ENCODE results near the gene ITPA.
"Not testable (repeated sequence)": the region's sequence is repeated elsewhere in the genome, so short reads cannot be mapped to it uniquely, and the experiment has no call there.

ITPA gene

DNA sequence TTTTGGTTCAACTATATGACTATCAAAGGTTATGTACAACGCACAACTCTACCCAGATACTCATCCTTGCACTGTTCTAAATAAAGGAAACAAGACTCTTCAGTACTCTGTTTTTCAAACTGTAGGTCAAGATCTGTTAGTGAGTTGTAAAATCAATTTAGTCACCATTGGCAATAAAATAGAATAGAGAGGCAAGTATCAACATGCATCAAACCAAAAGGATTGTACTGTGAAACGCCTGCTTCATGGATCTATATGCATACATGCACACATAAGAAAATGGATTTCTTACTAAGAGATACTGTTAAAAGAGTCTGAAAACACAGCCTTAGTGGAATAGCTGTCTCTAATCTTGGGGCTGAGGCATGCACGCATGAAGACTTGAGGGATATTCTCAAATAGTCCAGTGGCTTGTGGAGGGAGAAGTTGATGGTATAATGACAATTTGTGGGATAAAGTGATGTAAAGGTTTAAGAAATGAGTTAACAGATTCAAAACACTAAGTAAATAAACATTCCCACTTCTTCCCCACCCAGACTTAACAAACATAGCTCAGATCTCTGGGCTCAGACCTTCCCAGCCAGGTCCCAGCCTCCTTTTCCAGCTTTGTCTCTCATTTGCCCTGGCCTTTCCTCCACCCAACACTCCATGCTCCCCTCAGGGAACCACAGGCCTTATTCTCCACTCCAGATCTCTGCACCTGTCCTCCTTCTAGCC is 25.2 kb upstream of the ITPA start:
- DNase-seq (ENCODE audit: low read depth, low spot score) = no peak
- TF ChIP-seq, protein P1, sequence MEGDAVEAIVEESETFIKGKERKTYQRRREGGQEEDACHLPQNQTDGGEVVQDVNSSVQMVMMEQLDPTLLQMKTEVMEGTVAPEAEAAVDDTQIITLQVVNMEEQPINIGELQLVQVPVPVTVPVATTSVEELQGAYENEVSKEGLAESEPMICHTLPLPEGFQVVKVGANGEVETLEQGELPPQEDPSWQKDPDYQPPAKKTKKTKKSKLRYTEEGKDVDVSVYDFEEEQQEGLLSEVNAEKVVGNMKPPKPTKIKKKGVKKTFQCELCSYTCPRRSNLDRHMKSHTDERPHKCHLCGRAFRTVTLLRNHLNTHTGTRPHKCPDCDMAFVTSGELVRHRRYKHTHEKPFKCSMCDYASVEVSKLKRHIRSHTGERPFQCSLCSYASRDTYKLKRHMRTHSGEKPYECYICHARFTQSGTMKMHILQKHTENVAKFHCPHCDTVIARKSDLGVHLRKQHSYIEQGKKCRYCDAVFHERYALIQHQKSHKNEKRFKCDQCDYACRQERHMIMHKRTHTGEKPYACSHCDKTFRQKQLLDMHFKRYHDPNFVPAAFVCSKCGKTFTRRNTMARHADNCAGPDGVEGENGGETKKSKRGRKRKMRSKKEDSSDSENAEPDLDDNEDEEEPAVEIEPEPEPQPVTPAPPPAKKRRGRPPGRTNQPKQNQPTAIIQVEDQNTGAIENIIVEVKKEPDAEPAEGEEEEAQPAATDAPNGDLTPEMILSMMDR (IDR thresholded peaks at IDR 0.05; ENCODE audit: low read depth, low read length) = no peak
- in situ Hi-C loops (cut with HindIII; ENCODE audit: low sequenced_read_pairs) = no loop called here
- no peak overlapping the region for H3K4me3 ChIP-seq (ENCODE audit: low read depth, low read length)

DNA sequence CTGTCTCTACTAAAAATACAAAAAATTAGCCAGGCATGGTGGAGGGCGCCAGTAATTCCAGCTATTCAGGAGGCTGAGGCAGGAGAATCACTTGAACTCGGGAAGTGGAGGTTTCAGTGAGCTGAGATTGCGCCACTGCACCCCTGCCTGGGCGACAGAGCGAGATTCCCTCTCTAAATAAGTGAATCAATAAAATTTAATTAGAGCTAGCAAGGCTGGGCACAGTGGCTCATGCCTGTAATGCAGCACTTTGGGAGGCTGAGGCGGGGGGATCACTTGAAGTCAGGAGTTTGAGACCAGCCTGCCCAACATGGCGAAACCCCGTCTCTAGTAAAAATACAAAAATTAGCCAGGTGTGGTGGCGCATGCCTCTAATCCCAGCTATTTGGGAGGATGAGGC is 21.4 kb upstream of the ITPA start:
- in situ Hi-C loops (cut with HindIII; ENCODE audit: low sequenced_read_pairs); DNase-seq (ENCODE audit: low read depth, low spot score); H3K4me3 ChIP-seq (ENCODE audit: low read depth, low read length): not testable (repeated sequence)

DNA sequence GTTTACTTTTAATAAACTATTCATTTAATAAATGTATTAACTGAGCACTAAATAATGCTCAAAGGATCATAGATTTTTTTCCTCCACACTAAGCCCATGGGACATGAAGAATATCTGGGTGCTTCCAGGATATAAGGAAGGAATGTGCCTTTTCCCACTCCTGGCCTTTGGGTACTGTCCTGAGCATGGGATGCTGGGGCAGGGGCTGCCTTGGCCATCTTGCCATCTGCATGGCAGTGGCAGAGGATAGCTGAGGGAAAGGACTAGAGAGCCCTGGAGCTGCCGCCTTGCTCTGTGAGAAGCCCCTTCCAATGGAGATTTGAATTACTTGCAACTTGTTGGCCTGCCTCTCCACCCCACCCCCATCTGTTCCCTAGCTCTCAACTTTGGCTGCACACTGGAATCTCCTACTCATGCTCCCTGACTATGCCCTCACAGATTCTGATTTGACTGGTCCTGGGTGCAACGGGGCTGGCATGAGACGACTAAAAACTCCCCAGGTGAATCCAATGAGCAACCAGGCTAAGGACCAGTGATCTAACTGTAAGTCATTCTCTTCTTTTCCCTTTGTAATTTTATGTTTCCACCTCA is 20.4 kb upstream of the ITPA start:
- TF ChIP-seq, protein P1 (IDR thresholded peaks at IDR 0.05; ENCODE audit: low read depth, low read length) = no peak
- DNase-seq (ENCODE audit: low read depth, low spot score) = no peak
- H3K4me3 ChIP-seq (ENCODE audit: low read depth, low read length) = no peak overlapping the region
- in situ Hi-C loops (cut with HindIII; ENCODE audit: low sequenced_read_pairs) = no loop called here

DNA sequence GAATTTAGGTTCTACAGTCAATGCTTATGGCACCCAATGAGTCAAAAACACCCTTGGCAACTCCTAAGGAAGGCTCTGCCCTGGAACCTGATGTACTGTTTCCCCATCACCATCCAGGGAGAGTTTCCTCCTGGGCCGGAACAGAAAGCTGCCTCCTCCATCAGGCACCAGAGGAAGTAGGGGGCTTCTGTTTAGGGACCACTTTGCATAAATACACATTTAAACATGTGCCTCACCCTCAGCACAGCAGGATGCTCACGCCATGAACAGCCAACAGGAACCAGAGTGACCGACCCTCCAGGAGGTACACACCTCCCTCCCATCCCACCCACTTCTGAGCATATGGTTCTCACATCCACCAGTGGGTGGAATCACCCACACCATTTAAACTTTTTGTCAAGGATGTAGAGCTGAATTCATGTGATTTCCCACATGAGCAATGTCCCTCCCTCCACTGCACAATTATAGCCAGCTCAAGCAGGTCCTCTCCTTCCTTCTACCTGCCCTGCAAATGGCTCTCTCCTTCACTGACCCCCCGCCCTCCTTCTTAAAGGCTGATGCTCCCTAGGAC is 19.7 kb upstream of the ITPA start:
- no peak for DNase-seq (ENCODE audit: low read depth, low spot score)
- no peak overlapping the region for H3K4me3 ChIP-seq (ENCODE audit: low read depth, low read length)
- in situ Hi-C loops (cut with HindIII; ENCODE audit: low sequenced_read_pairs) = no loop called here
- TF ChIP-seq, protein P1 (IDR thresholded peaks at IDR 0.05; ENCODE audit: low read depth, low read length) = no peak

DNA sequence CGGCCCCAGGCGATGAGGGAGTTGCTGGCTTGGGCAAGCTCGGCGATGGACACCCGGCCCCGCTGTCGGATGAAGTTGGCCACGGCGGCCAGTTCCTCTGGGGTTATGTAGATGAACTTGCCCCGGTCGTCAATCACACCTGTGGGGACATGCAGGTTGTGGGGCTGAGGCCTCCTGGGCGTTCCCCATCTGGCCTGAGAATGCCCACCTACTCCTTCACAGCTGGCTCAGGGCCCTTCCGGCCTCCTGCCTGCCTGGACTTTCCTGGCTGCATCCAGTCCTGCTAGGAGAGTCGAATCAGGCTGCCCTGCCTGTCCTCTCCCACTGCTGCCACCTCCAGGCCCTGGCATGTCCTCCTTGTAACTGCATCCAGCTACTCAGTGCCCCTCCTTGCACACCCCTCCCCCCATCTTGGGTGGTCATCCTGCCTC is 18.6 kb upstream of the ITPA start:
- TF ChIP-seq, protein P1 (IDR thresholded peaks at IDR 0.05; ENCODE audit: low read depth, low read length) = no peak
- in situ Hi-C loops (cut with HindIII; ENCODE audit: low sequenced_read_pairs) = no loop called here
- no peak for DNase-seq (ENCODE audit: low read depth, low spot score)
- no peak overlapping the region for H3K4me3 ChIP-seq (ENCODE audit: low read depth, low read length)

DNA sequence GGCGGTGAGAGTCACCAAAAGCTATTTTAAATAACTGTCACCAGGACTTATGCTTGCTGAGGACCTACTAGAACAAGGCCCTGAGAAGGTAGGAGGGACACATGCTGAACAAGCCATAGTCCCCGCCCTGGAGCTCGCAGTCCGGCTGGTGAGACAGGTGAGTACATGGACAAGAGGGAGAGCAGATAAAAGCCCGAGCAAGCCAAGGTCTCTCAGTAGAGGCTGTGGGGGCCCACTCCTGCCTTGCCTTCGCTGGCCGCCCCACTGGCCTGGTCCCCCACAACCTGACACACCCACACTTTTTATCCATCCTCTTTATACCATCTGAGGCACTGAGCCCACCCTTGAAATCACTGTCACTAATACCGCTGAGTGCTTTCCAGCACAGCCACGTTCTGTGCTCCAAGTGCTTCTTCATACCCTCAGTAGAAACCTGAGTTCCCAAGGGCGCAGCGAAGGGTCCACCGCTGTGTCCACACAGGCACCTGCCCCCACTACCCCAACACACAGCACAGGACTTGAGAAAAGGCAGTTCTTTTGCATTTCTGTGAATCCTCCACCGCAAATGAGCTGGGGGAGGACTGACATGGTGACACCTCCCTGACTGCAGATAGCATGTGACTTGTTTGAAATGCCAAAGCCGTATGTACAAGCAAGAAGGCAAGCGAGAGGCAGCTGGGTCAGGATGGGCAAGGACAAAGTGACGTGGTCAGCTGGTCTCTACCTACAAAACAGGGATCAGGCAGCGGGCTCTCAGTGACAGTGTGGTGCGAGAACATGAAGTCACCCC is 16.9 kb upstream of the ITPA start:
- in situ Hi-C loops (cut with HindIII; ENCODE audit: low sequenced_read_pairs) = no loop called here
- no peak overlapping the region for H3K4me3 ChIP-seq (ENCODE audit: low read depth, low read length)
- DNase-seq (ENCODE audit: low read depth, low spot score) = no peak
- TF ChIP-seq, protein P1 (IDR thresholded peaks at IDR 0.05; ENCODE audit: low read depth, low read length) = no peak

Measured in astrocyte of the spinal cord (primary cell).